Activated CD8-positive, alpha-beta memory T cell treated with anti-CD3 and anti-CD28 coated beads for 4 hours (primary cell): Measurements from ENCODE around the gene MYO7A.

Experiments used
- DNase-seq, 2 donors: peaks; one replicate each; pipeline ENCODE4 v3.0.0-alpha.2; 2020; ENCODE audit warnings: low read depth in 2 of 2

MYO7A gene

GRCh38 chr11:77183431-77183984, 55.5 kb downstream of the MYO7A start:
- no peak for DNase-seq

- DNase-seq, result no peak
Observed at GRCh38 chr11:77184136-77184860, 56.3 kb downstream of the MYO7A start.

GRCh38 chr11:77186302-77186701, 58.3 kb downstream of the MYO7A start:
- no peak for DNase-seq

- DNase-seq, result no peak
Observed at GRCh38 chr11:77187111-77187750, 59.2 kb downstream of the MYO7A start.

- peak; percentile 23 to 33 for DNase-seq
Observed at GRCh38 chr11:77187776-77188632, 60.0 kb downstream of the MYO7A start.

GRCh38 chr11:77188633-77189491, 60.8 kb downstream of the MYO7A start:
- no peak for DNase-seq

GRCh38 chr11:77189588-77190210, 61.7 kb downstream of the MYO7A start:
- no peak for DNase-seq

- DNase-seq, result no peak
Observed at GRCh38 chr11:77190331-77191075, 62.5 kb downstream of the MYO7A start.

GRCh38 chr11:77191429-77191822, 63.4 kb downstream of the MYO7A start:
- DNase-seq, result no peak

- peak in 1 of 2 donors; percentile 17 for DNase-seq
Observed at GRCh38 chr11:77191823-77192495, 63.9 kb downstream of the MYO7A start.

- no peak for DNase-seq
Observed at GRCh38 chr11:77193167-77193566, 65.1 kb downstream of the MYO7A start.

- DNase-seq, result no peak
Observed at GRCh38 chr11:77193911-77194830, 66.1 kb downstream of the MYO7A start.

GRCh38 chr11:77195071-77195755, 67.2 kb downstream of the MYO7A start:
- no peak for DNase-seq

- DNase-seq, result no peak
Observed at GRCh38 chr11:77196961-77197360, 68.9 kb downstream of the MYO7A start.

- DNase-seq, result no peak
Observed at GRCh38 chr11:77197626-77198320, 69.7 kb downstream of the MYO7A start.

- DNase-seq, result no peak
Observed at GRCh38 chr11:77198440-77198849, 70.4 kb downstream of the MYO7A start.

- no peak for DNase-seq
Observed at GRCh38 chr11:77199137-77199745, 71.2 kb downstream of the MYO7A start.
